Endodermal cell (in vitro differentiated cells): ENCODE data around the gene DENND6B. TPM values are rescaled to one million over a fixed set of nuclear protein-coding genes. Genes with fewer than 3 reads are reported as not detected.

Experiments used
- DNase-seq: peaks from one replicate; pipeline ENCODE4 v3.0.0-alpha.2; 2017
- H3K27ac ChIP-seq: 2 replicates; pipeline ENCODE4 v1.5.1; 2013; ENCODE audit warnings: mild to moderate bottlenecking, low read depth, low read length, moderate library complexity
- H3K27me3 ChIP-seq: 2 replicates; pipeline ENCODE4 v1.6.1; 2013; ENCODE audit warnings: mild to moderate bottlenecking, low read length, moderate library complexity; ENCODE audit not compliant: insufficient read depth, control insufficient read depth, poor library complexity, severe bottlenecking
- H3K36me3 ChIP-seq: 2 replicates; pipeline ENCODE4 v1.7.0; 2013; ENCODE audit warnings: mild to moderate bottlenecking, low read length, moderate library complexity; ENCODE audit not compliant: control insufficient read depth, insufficient read depth
- H3K4me1 ChIP-seq: one replicate; pipeline ENCODE4 v1.7.0; 2013; ENCODE audit warnings: low read length; ENCODE audit not compliant: control insufficient read depth, insufficient read depth
- H3K4me3 ChIP-seq: 2 replicates; pipeline ENCODE4 v1.5.1; 2013; ENCODE audit warnings: mild to moderate bottlenecking, low read length, moderate library complexity
- H3K9ac ChIP-seq: 2 replicates; pipeline ENCODE4 v1.6.1; 2013; ENCODE audit warnings: mild to moderate bottlenecking, low read length, moderate library complexity; ENCODE audit not compliant: poor library complexity, severe bottlenecking; ENCODE audit errors: extremely low read depth
- H3K9me3 ChIP-seq: 2 replicates; pipeline ENCODE4 v1.6.1; 2013; ENCODE audit warnings: mild to moderate bottlenecking, low read length, moderate library complexity; ENCODE audit not compliant: control insufficient read depth
- H3K27ac Mint-ChIP-seq: 2 replicates; pipeline ENCODE4 v1.8.0; 2020; ENCODE audit warnings: mixed read lengths
- H3K27me3 Mint-ChIP-seq: 2 replicates; pipeline ENCODE4 v1.8.0; 2021; ENCODE audit warnings: mild to moderate bottlenecking, mixed read lengths; ENCODE audit not compliant: insufficient read depth
- H3K36me3 Mint-ChIP-seq: 2 replicates; pipeline ENCODE4 v1.8.0; 2020; ENCODE audit warnings: low read depth, mixed read lengths
- H3K4me1 Mint-ChIP-seq: 2 replicates; pipeline ENCODE4 v1.8.0; 2020; ENCODE audit warnings: mixed read lengths
- H3K4me3 Mint-ChIP-seq: 2 replicates; pipeline ENCODE4 v1.8.0; 2020; ENCODE audit warnings: mild to moderate bottlenecking, moderate library complexity, mixed read lengths
- H3K9me3 Mint-ChIP-seq: 2 replicates; pipeline ENCODE4 v1.8.0; 2020; ENCODE audit warnings: mild to moderate bottlenecking, mixed read lengths
- WGBS, 2 experiments: methylation state at CpG; one replicate each; pipeline versions ENCODE4 v1.1.5 to v1.1.7; 2013; ENCODE audit warnings: missing lambda C conversion rate in 2 of 2, mixed read lengths in 1 of 2; ENCODE audit not compliant: insufficient coverage in 1 of 2, insufficient read length in 1 of 2; 5-methylcytosine and 5-hydroxymethylcytosine counted together
- total RNA-seq, 2 donors: library from RNA; stranded (reverse); fragmentation: NEBNext Ultra II Directional in 1 of 2; extraction: Animal tissue kit (Norgen Biotek cat#: 25700) in 1 of 2; gene quantifications; 2 replicates in 1 of 2; 3 replicates in 1 of 2; pipeline ENCODE4 v1.2.1, GENCODE V29; 2021
- TF ChIP-seq, protein P1 (sequence below): fragments of 200-600 bp; sonication (generic); conservative IDR thresholded peaks from 2 replicates; pipeline ENCODE4 v1.5.0; 2021; ENCODE audit warnings: antibody characterized with exemption, mild to moderate bottlenecking

DENND6B gene
- total RNA-seq, 2 donors from 2014 or later, result 8.3 to 14.2 TPM

DNA sequence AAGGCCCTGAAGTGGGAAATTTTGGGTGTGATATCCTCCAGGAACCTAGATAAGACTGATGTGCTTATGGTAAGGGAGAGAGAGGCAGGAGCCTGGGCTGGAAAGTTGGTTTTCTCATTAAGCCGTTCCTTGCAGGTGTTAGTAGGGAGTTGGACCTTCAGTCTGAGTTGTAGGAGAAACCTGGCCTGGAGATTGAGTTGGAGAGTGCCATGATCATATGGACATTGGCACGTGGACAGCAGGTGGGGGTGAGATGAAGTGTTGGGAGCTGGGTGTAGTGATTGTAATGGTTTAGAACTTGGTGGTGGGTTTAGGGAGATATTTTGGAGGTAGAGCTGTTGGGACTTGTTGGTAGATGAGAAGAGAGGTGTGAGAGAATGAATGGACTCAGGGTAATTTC is 21.2 kb upstream of the DENND6B start:
- no peak for DNase-seq
- H3K27me3 ChIP-seq, result no peaks in the 10 kb centered on the region
- H3K9me3 ChIP-seq, result no peaks in the 10 kb centered on the region
- H3K4me3 ChIP-seq, result no peak overlapping the region
- H3K4me3 Mint-ChIP-seq, result no peak overlapping the region
- H3K27me3 Mint-ChIP-seq, result no peaks in the 10 kb centered on the region
- no peaks in the 10 kb centered on the region for H3K4me1 ChIP-seq
- 93 to 100% methylated on average over 2 of the region's 2 CpGs for WGBS, 2 experiments
- H3K36me3 Mint-ChIP-seq, result peaks cover 14% of the 10 kb centered on the region
- H3K9me3 Mint-ChIP-seq, result no peaks in the 10 kb centered on the region
- no peak overlapping the region for H3K27ac Mint-ChIP-seq
- H3K9ac ChIP-seq, result no peak overlapping the region
- no peaks in the 10 kb centered on the region for H3K4me1 Mint-ChIP-seq
- H3K27ac ChIP-seq, result no peak overlapping the region
- H3K36me3 ChIP-seq, result peaks cover 3% of the 10 kb centered on the region
- TF ChIP-seq, protein P1, sequence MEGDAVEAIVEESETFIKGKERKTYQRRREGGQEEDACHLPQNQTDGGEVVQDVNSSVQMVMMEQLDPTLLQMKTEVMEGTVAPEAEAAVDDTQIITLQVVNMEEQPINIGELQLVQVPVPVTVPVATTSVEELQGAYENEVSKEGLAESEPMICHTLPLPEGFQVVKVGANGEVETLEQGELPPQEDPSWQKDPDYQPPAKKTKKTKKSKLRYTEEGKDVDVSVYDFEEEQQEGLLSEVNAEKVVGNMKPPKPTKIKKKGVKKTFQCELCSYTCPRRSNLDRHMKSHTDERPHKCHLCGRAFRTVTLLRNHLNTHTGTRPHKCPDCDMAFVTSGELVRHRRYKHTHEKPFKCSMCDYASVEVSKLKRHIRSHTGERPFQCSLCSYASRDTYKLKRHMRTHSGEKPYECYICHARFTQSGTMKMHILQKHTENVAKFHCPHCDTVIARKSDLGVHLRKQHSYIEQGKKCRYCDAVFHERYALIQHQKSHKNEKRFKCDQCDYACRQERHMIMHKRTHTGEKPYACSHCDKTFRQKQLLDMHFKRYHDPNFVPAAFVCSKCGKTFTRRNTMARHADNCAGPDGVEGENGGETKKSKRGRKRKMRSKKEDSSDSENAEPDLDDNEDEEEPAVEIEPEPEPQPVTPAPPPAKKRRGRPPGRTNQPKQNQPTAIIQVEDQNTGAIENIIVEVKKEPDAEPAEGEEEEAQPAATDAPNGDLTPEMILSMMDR, result no peak

DNA sequence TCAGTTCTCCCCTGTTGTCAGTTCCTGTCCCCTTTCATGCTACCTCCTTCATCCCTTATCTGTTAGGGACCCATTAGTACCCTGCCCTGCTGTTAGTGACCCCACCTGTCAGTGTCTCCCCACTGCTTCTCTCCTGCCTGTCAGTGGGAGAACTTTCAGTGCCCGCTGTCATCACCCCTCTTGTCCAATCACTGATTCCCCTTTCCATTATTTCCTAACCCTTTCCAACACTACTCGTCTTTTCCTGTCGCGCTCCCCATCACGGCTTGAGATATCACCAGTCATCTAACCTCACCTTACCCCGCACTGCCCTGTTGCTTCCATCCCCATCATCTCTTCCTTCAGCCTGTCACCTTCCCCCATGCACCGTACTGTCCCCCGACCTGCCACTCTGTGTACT is 20.3 kb upstream of the DENND6B start:
- H3K27ac ChIP-seq, result no peak overlapping the region
- H3K9me3 ChIP-seq, result no peaks in the 10 kb centered on the region
- H3K36me3 ChIP-seq, result peaks cover 3% of the 10 kb centered on the region
- H3K4me1 Mint-ChIP-seq, result no peaks in the 10 kb centered on the region
- no peak overlapping the region for H3K27ac Mint-ChIP-seq
- 88 to 94% methylated on average over 8 of the region's 8 CpGs for WGBS, 2 experiments
- no peaks in the 10 kb centered on the region for H3K4me1 ChIP-seq
- H3K27me3 Mint-ChIP-seq, result no peaks in the 10 kb centered on the region
- no peak overlapping the region for H3K4me3 Mint-ChIP-seq
- TF ChIP-seq, protein P1, result no peak
- H3K27me3 ChIP-seq, result no peaks in the 10 kb centered on the region
- no peak overlapping the region for H3K9ac ChIP-seq
- no peaks in the 10 kb centered on the region for H3K9me3 Mint-ChIP-seq
- H3K4me3 ChIP-seq, result peak overlapping the region; percentile 49
- DNase-seq, result no peak
- peaks cover 8% of the 10 kb centered on the region for H3K36me3 Mint-ChIP-seq

DNA sequence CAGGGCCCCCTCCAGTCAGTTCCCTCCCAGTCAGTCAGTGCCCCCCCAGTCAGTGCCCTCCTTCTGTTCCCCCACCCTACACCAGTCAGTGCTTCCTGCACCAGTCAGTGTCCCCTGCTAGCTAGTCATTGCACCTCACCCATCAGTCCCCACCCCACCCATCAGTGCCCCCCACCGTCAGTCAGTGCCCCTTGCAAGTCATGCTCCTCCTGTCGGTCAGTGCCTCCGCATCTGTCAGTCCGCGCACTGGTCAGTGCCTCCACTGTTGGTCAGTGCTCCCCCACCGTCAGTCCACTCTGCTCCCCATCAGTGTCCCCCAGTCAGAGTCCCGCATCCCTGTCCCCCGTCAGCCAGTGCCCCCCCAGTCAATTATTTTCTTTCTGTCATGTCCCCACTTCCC is 19.7 kb upstream of the DENND6B start:
- Mint-ChIP-seq H3K9me3 (no peaks in the 10 kb centered on the region), H3K27me3 (peaks cover under 1% of the 10 kb centered on the region), H3K27ac (no peak overlapping the region), H3K4me1 (no peaks in the 10 kb centered on the region), H3K36me3 (peaks cover 5% of the 10 kb centered on the region), H3K4me3 (no peak overlapping the region)
- Histone ChIP-seq H3K4me3 (no peak overlapping the region), H3K27ac (no peak overlapping the region), H3K9me3 (no peaks in the 10 kb centered on the region), H3K9ac (no peak overlapping the region), H3K36me3 (peaks cover 3% of the 10 kb centered on the region), H3K27me3 (no peaks in the 10 kb centered on the region), H3K4me1 (no peaks in the 10 kb centered on the region)
- WGBS, 2 experiments, result 82 to 88% methylated on average over 6 to 8 of the region's 8 CpGs
- DNase-seq, result no peak
- TF ChIP-seq, protein P1, result no peak
